ENCODE results near the gene VAMP4.
"Not testable (repeated sequence)": the region's sequence is repeated elsewhere in the genome, so short reads cannot be mapped to it uniquely, and the experiment has no call there.

Gene VAMP4

DNA sequence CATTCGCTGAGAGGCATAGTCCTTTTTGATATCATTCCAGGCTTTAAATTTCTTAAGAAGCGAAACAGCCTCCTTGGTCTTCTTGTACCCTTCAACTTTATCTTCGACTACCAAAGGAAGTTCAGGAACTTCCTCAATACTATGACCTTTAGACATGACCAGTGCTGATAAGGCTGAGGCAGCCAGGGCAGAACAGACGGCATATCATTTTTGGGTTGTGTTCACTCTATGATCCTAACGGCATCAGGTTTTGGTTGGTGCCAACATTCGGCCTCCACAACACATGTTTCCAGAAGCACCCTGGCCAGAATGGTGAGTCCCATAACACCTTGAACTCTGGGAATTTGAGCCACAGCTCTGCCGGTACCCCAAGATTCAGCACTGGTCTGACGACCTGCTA, 58.0 kb downstream of the VAMP4 start:
- DNase-seq, result no peak

DNA sequence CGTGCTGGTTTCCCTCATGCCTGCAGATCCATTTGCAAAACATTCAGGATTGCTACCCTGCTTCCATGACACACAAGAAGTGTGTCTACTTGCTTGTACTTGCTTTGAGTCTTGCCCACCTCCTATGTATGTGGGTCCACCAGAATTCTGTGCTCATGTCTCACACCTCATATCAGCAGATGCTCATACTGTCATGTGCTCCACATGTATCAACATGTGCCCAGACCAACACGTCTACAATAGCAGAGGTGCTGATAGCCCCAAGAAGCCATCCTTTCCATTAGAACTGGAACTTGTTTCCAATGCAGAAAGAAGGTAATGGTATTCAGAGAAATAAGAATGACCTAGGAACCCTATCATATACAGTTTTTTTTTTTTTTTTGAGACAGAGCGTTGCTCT, 61.5 kb downstream of the VAMP4 start:
- no peak for DNase-seq

DNA sequence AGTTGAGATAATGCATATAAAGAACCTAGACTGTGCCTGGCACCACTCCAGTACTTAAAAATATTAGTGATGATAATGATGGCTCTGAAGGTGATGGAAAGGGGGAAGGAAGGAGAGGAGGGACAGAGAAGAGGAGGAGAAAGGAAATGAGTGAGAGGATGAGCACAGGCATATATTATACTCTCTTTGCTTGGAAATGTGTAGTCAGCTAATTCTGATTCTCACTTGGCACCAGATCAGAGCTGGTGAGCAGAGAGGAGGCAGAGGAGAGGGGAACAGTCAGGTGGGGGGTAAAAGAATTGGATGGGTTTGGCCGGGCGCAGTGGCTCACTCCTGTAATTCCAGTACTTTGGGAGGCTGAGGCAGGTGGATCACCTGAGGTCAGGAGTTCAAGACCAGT, 65.0 kb downstream of the VAMP4 start:
- no peak for DNase-seq

DNA sequence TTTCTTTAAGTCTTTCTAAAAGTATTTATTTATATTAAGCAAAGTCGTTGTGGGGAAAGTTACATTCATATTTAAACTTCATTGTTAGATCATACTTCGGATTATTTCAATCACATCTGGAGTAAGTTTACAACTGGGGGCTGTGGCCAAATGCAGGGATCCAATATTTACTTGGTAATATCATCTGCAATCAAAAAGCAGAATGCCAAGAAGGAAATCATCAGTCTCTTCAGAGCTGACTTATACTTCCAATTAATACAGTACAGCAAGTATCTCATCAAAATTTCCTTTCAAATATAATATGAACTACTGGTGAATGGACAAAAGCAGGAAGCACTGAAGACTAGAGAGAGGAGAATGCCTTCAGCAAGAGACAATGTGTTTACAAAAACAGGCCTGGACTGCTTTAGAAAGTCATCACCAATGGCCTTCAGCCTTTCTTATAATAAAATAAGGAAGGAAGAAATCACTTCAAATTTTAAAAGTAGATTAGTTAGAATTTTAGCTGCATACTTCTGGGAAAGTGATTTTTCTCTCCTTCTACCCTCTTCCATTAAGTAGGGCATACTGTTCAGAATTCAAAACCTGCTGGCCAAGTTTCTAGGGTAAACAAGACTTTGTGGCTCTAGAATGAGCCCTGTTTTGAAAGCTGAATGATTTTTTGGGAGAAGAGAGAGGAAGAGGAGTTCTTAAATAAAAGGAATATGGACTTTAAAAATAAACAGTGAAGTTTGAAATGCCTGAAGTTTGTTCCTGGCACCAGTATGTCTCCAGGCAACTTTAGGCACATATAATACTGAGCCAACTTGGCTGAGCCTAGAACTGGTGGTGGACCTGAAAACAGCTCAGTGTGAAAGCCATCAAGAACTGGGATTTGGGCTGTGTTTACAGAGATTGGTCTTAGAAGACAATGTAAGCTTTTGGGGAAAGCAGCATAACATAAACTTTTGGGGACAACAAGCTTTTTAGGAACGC, 67.1 kb downstream of the VAMP4 start:
- DNase-seq, result no peak

DNA sequence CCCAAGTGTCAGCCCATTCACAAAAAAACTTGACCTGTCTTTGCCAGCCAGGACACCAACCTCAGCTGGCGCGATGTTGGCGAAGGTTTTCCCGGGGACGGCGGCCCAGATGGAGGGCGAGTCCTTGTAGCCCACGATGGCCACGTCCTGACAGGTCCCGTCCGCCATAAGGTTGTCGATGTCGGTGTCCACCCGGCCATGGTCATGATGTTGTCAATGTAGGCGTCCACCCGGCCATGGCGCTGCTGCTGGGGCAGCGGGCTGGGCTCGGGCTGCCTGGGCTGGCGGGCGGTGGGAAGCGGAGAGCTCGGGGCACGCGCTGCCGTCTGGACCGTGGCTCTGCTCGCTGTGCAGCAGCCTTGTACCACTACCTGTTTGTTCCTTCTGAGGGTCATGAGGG, 71.1 kb downstream of the VAMP4 start:
- DNase-seq, result no peak

DNA sequence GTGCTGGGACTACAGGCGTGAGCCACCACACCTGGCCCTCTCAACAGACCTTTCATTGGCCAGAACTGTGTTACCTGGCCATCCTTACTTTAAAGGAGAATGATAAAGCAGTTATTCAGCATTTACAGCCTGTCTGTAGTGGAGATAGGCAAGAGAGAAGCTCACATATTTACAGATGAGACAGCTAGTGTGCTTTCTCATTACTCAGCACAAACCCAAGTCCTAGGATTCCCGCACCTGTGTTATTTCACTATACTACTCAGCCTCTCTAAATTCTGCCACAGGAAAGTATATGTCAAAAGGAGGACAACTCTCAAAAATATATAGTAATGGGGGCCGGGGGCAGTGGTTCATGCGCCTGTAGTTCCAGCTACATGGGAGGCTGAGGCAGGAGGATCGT, 73.5 kb downstream of the VAMP4 start:
- DNase-seq, result no peak

DNA sequence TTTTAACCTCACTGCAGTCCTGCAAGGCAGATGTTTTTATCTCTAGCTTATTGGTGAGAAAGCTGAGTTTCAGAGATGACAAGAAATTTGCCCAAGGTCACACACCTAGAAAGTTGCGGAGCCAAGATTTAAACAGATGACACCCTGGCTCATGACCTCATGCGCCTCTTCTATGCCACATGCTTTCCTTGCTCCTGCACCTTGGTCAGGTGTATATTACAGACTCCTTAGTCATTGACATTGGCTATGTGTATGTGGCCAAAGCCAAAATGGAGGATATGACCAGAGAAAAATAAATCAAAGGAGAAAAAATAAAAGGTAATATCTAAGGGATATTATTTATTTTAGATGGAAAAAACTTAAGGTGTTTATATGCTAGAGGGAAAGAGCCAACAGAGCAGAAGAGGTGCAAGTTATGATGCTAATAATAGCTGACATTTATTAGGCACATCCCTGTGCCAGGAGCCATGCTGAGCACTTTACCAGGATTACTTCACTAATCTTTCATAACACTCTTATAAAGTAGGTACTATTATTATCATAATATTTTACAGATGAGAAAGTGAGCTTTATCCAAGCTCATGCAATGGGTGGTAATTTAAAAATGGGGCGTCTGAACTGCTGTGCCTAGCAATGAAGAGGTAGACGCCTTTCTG, 75.6 kb downstream of the VAMP4 start:
- DNase-seq, result no peak

DNA sequence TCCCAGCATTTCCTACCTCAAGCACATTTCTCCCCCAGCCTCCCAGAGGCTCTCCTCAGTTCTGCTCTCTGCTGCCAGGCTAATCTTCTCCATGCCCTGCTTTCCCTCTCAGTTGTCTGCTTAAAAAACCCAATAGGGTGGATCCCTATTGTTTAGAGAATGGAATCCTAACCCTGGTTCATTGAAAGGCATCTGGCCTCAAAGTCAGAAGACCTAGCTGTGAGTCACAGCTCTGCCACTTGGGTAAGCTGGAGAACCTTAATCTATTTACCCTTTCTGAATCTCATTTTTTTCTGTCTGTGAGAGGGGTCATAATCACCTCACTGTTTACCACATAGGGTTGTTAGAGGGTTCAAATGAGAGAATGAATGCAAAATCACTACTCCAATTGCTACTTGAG, 76.9 kb downstream of the VAMP4 start:
- no peak for DNase-seq

DNA sequence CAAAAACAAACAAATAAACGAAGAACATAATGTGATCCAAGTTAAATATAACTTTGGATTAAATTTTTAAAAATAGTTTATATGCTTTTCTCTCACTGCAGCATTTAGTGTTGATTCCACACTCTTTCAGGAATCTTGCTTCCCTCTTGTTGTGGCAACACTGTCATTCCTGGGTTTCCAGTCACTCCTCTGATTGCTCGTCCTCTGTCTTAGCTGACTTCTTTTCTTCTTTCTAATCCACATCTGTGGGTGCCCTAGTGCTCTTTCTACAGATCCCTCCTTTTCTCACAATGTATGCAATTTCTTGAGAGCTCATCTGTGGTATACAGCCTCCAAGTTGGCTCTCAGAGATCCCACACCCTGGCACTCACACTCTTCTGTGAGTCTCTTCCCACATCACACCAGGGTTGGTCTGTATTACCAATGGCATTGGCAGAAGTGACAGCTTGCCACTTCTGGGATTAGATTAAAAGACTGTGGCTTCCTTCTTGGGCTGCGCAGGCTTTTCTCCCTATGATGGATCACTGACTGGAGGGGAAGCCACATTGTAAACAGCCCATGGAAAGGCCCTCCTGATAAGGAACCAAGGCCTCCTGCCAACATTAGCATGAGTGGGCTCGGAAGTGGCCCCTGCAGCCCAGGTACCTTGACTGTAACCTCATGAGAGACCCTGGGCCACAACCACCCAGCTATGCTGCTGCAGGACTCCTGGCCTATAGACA, 77.8 kb downstream of the VAMP4 start:
- DNase-seq, result no peak

DNA sequence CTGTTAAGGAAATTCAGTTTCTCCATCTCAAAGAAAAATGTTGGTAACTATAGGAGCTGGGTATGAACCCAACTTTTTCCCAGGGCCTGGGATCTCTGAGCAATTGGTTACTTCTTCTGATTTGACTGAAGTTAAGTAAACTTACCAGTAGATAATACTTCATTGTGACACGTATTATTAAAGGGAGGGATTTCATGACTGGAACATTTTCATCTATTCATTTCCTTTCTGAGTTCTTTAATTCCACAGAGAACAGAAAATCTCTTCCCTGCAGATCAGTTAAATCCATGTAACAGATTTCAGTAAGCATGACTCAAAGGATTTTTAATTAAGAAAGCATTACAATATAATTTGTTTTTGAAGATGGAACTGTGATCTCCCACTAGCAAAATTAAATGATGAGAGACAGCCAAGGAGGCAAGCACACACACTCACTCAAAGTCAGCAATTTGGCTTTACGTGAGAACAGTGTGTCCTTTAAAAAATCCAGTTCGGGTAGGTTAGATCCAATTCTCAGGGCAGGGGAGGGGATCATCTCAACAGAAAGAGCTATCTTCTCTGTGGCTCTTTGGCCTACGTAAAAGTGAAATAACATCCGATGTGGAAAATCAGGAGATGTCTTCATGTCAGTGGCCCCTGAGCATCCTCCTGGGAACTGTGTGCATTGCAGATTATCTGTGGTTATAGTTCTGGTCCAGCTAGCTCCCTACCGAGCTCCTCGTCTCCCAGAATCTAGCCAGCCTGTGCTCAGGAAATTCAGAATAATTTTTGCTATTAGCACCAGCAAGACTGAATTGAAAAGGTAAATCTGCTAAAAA, 78.6 kb downstream of the VAMP4 start:
- DNase-seq, result no peak

DNA sequence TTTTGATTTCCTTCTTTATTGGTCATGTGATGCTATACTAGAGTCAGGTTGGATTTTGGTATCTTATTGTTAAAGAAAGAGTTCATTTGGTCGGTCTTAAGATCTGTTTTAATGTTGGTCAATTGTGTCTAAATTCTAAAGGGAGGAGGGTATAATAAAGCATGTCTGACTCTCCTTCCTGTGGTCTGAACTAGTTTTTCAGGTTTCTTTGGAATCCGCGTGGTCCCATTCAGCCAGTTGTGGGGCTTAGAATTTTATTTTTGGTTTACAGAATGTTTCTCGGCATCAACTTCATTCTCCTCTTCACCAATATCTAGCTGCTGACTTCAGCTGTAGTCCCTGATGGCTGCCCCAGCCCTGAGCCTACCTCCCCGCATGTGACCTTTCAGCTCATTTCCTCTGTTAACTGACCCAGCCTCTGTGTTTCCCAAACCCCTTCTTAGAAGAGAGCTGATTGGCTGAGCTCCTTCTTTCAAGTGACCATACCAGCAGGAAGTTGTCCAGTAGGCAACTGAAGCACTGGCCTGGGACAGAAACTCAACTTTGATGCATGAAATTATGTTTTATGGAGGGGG, 80.7 kb downstream of the VAMP4 start:
- DNase-seq, result peak; percentile 29

DNA sequence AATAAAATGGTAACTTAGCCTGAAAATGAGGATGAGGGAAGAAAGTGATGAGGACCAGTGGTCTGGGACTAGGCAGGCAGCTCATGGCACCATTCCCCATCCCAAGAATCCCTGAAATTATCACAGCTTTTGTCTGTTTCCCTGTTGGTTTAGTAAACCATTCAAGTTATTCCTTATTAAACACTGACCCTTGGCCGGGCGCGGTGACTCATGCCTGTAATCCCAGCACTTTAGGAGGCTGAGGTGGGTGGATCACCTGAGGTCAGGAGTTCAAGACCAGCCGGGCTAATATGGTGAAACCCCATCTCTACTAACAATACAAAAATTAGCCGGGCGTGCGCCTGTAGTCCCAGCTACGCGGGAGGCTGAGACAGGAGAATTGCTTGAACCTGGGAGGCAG, 85.7 kb downstream of the VAMP4 start:
- DNase-seq, result not testable (repeated sequence)

DNA sequence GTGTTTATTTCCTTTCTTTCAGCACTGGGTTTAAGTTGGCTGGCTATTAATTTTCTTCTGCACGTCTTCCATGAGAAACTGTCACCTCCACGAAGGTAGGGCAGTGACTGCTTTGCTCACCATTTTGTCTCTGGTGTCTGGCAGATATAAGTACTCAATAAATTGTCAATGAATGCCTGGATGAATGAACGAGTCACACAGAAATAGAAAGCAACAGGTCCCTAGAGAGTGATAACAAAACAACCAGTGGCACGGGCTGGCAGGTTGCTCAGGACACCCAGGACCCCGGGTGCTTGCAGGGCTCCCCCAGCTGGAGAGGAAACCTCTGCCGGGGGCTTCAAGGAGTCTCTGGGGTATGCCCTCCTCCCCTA, 86.1 kb downstream of the VAMP4 start:
- DNase-seq, result no peak

DNA sequence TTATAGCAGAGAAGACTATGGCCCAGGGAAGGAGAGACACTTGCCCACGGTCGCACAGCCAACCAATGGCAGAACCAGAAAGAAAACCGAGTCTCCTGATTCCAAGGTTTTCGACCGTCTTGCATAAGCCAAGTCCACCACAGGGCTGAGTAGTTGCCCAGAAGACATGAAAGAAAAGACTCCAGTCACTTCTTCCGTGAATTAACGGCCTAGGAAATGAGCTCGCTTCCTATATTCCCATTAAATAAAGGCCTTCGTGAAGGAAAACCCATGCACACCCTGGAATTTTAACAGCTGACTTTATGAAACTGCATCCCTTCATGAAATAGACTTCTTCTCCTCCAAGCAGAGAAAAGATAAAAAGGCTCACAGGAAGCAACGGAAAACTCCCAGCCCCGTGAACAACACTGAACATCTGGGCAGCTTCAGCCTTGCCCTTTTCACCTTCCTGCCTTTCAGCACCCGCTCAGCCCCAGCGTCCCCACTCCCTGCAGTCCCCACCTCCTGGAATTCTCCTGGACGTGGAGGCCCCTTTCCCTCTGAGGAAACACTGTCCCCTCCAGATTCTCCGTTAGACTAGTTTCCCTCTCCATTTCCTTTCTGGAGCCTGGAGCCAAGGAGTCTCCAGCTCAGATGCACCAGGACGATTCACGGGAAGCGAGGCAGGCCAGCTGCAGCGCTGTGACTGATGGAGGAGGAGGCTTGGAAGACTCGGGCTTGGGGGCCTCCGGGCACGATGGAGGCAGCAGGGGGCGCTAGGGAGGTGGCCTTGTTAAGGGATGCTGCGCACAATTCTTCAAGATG, 86.7 kb downstream of the VAMP4 start:
- DNase-seq, result peak; percentile 54

DNA sequence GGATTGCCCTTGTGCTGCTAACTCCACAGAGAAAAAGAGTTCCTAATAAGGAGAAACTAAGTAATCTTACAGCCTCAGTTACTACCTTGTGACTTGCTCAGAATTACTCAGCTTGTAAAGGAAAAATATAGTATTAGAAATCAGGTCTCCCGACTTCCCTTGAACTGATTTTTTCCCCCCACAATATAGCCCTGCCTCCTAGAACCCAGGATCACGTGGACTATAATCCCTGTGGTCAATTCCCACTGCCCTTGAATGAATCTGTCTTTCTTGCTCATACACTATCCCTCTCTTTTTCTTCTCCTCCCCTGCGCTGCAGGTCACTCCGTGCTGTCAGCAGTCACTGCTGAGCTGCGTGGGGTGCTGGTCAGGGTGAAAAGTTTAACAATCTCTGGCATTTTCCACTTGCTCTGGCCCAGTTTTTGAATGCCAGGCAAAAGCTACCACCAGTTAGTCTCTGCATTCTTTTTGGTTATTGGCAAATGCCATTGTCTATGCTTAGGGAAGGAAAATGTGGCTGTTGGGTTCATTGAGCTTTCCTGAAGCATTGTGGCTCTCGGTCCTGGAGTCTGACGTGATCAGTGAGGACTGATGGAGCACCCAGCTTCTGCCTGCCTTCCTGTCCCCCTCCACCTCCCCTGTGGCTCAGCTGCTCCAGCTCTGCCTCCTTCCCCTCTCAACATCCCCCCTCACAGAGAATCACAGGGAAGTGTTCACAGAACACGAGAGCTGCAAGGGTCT, 87.5 kb downstream of the VAMP4 start:
- DNase-seq, result no peak

DNA sequence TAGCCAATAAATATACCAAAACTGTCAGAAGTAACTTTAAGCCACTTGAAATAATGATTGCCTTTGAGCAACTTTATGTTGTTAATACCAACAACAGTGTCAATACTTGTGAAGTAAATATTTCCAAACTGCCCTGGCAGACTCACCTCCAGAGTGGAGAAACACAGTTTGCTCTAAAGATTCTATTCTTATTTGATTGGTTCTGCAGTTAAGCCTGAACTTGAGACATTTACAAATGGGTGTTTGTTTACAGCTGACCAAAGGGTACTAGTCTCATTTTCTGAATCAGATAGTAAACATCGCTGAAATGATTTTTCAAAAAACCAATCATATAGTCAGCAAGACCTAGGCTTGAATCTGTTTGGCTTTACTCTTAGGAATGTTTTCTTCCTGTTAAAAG, 88.1 kb downstream of the VAMP4 start:
- no peak for DNase-seq

DNA sequence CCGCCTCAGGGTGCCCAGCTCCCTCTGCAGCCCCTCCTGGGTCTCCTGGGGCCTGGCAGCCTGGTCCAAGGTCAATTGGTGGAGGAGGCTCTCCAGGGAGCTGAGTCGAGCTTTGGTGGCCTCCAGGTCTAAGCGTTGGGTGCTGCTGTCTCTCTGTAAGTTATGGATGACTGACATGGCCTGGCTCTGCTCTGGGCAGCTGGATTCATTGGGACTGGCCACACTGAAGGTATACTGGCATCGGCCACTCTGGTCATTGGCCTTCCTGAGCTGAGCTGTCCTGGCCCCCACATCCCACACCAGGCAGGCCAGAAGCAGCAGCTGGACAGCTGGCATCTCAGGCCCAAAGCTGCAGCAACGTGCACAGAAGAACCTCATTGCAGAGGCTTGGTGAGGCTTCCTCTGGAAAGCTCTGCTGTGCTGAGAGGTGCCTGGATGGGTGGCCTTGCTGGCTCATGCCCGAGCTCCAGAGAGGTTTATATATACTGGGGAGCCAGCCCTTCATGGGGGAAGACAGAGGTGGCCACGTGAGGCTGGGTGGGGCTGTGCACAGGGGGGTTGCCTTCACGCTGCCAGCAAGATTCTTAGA, 89.5 kb downstream of the VAMP4 start, which contains the start of gene MYOC:
TSS of gene MYOC (minus strand) at position 455 of the 589 bp plus-strand sequence. CDS start at position 378, 77 bp downstream.
- no peak for DNase-seq

All from DMS53 (cell line).